WTC11 (cell line): ENCODE results near the gene RIPK3.

ENCODE experiments used
- AR ChIP-seq: fragments of 250-450 bp; sonication (Bioruptor Pico); IDR thresholded peaks from 2 replicates; pipeline ENCODE4 v1.9.0; 2021; ENCODE audit warnings: mild to moderate bottlenecking
- ATF6 ChIP-seq: sonication (generic); formaldehyde crosslinking; IDR thresholded peaks from 2 replicates; pipeline ENCODE4 v1.8.1; 2023; ENCODE audit warnings: mild to moderate bottlenecking, missing genetic modification reagents
- CREB1 ChIP-seq: sonication (generic); formaldehyde crosslinking; IDR thresholded peaks from 2 replicates; pipeline ENCODE4 v1.8.0; 2023; ENCODE audit warnings: mild to moderate bottlenecking, missing genetic modification reagents
- CTCF ChIP-seq: fragments of 200-600 bp; IDR thresholded peaks from 2 replicates; pipeline ENCODE4 v1.8.0; 2022; ENCODE audit warnings: antibody characterized with exemption
- E2F1 ChIP-seq: sonication (generic); formaldehyde crosslinking; IDR thresholded peaks from 2 replicates; pipeline ENCODE4 v1.8.0; 2022; ENCODE audit warnings: mild to moderate bottlenecking, missing genetic modification reagents
- MAX ChIP-seq: sonication (generic); formaldehyde crosslinking; IDR thresholded peaks from 2 replicates; pipeline ENCODE4 v1.8.0; 2022; ENCODE audit warnings: mild to moderate bottlenecking, missing genetic modification reagents
- MYBL2 ChIP-seq: sonication (generic); formaldehyde crosslinking; IDR thresholded peaks from 2 replicates; pipeline ENCODE4 v1.8.1; 2023; ENCODE audit warnings: mild to moderate bottlenecking, moderate library complexity, missing genetic modification reagents
- PRRX2 ChIP-seq: fragments of 250-450 bp; sonication (Bioruptor Pico); IDR thresholded peaks from 2 replicates; pipeline ENCODE4 v1.8.0; 2021; ENCODE audit warnings: mild to moderate bottlenecking
- RORB ChIP-seq: fragments of 250-450 bp; sonication (Bioruptor Pico); IDR thresholded peaks from 2 replicates; pipeline ENCODE4 v1.9.0; 2021; ENCODE audit warnings: mild to moderate bottlenecking
- USF2 ChIP-seq: sonication (generic); formaldehyde crosslinking; IDR thresholded peaks from 2 replicates; pipeline ENCODE4 v1.8.1; 2023; ENCODE audit warnings: mild to moderate bottlenecking, missing genetic modification reagents, moderate library complexity
- ZBTB21 ChIP-seq: sonication (generic); formaldehyde crosslinking; IDR thresholded peaks from 2 replicates; pipeline ENCODE4 v1.8.1; 2023; ENCODE audit warnings: mild to moderate bottlenecking, missing genetic modification reagents, borderline replicate concordance

- TF ChIP-seq CTCF (no peak), PRRX2 (CRISPR knock-in tag) (no peak), CREB1 (CRISPR knock-in tag) (no peak), MYBL2 (CRISPR knock-in tag) (no peak), ZBTB21 (no peak), RORB (CRISPR knock-in tag) (no peak), ATF6 (CRISPR knock-in tag) (no peak), AR (no peak), MAX (CRISPR knock-in tag) (no peak), E2F1 (CRISPR knock-in tag) (no peak), USF2 (CRISPR knock-in tag) (no peak)
Measured at GRCh38 chr14:24353559-24354481, 14.0 kb upstream of the RIPK3 start.
